Prostate gland (tissue), 2 donors: Measurements from ENCODE around the gene SLC22A17.

ENCODE experiments used
- POLR2A ChIP-seq: fragments of 450-650 bp; IDR thresholded peaks from one replicate; pipeline ENCODE4 v1.6.1; 2016; ENCODE audit warnings: antibody characterized with exemption, mild to moderate bottlenecking
- POLR2AphosphoS5 ChIP-seq: sonication (generic); formaldehyde crosslinking; IDR thresholded peaks from one replicate; pipeline ENCODE4 v1.6.1; 2017; ENCODE audit warnings: antibody characterized with exemption
- TF ChIP-seq, protein P1 (sequence below), 4 experiments: fragments of 200-600 bp in 2 of 4; fragments of 450-650 bp in 2 of 4; sonication (generic) in 2 of 4; IDR thresholded peaks; 1 replicate in 3 of 4; 2 replicates in 1 of 4; pipeline ENCODE4 v1.5.1; 2016 to 2019; ENCODE audit warnings: antibody characterized with exemption in 4 of 4, mild to moderate bottlenecking in 2 of 4, moderate library complexity in 2 of 4

DNA sequence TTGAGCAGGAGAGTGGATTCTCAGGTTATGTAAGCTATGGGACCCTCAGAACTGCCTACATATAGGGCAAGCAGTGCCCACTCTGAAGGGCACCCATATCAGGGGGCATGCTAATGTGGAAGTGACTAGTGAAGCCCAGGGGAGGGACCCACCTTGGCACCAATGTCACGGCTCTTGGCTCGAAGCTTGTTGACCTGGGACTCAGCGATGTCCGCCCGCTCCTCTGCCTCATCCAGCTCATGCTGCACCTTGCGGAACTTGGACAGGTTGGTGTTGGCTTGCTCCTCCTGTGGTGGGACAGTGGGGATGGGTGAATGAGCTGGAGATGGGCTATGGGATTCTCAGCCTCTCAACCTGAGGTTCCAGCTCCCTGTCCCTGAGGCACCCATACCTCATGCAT, 29.6 kb upstream of the SLC22A17 start:
- TF ChIP-seq POLR2A (no peak), POLR2AphosphoS5 (no peak)
- TF ChIP-seq, protein P1, sequence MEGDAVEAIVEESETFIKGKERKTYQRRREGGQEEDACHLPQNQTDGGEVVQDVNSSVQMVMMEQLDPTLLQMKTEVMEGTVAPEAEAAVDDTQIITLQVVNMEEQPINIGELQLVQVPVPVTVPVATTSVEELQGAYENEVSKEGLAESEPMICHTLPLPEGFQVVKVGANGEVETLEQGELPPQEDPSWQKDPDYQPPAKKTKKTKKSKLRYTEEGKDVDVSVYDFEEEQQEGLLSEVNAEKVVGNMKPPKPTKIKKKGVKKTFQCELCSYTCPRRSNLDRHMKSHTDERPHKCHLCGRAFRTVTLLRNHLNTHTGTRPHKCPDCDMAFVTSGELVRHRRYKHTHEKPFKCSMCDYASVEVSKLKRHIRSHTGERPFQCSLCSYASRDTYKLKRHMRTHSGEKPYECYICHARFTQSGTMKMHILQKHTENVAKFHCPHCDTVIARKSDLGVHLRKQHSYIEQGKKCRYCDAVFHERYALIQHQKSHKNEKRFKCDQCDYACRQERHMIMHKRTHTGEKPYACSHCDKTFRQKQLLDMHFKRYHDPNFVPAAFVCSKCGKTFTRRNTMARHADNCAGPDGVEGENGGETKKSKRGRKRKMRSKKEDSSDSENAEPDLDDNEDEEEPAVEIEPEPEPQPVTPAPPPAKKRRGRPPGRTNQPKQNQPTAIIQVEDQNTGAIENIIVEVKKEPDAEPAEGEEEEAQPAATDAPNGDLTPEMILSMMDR (IDR thresholded peaks at IDR 0.05), result no peak
